GM12801 (cell line): ENCODE results near the gene CD82.

ENCODE experiments used
- TF ChIP-seq, protein P1 (sequence below): IDR thresholded peaks from one replicate; pipeline ENCODE4 v1.5.1; 2011; ENCODE audit warnings: control low read depth; ENCODE audit not compliant: insufficient read length; ENCODE audit errors: extremely low read depth

Gene CD82

DNA sequence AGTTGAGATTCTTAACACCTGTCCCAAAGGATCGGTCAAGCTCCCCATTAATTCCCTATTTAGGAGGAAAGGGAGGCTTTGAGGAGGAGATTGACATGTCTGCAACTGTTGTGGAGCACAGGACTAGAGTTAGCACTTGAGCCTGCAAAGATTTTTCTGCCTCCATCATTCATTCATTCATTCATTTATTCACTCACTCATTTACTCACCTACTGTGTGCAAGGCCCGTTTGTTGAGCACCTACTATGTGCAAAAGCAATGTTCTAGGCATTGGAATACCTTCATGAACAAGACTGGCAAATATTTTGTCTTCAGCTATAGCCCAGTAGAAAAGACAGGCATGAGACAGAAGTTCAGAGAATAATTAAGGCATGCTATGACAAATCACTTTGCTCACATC is 43.2 kb upstream of the CD82 start:
- TF ChIP-seq, protein P1, sequence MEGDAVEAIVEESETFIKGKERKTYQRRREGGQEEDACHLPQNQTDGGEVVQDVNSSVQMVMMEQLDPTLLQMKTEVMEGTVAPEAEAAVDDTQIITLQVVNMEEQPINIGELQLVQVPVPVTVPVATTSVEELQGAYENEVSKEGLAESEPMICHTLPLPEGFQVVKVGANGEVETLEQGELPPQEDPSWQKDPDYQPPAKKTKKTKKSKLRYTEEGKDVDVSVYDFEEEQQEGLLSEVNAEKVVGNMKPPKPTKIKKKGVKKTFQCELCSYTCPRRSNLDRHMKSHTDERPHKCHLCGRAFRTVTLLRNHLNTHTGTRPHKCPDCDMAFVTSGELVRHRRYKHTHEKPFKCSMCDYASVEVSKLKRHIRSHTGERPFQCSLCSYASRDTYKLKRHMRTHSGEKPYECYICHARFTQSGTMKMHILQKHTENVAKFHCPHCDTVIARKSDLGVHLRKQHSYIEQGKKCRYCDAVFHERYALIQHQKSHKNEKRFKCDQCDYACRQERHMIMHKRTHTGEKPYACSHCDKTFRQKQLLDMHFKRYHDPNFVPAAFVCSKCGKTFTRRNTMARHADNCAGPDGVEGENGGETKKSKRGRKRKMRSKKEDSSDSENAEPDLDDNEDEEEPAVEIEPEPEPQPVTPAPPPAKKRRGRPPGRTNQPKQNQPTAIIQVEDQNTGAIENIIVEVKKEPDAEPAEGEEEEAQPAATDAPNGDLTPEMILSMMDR, result no peak

DNA sequence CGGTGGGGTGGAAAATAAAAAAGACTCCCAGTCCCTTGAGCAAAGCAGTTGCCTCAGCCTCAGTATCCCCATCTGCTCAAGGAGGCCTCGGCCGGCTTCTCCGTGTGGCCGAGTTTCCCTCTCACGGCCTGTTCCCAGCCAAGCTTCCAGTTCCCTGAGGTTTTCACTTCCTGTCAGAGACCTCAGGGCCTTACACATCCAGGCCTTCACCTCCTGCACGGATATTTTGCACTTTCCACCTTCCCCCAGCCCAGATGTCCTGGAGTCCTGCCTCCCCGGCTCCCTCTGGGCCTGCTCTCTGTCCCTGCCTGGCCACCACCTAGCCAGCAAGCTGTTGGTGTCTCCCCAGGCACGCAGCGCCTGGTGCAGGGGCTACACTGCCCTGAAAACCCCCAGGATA is 41.1 kb upstream of the CD82 start:
- TF ChIP-seq, protein P1, result no peak

DNA sequence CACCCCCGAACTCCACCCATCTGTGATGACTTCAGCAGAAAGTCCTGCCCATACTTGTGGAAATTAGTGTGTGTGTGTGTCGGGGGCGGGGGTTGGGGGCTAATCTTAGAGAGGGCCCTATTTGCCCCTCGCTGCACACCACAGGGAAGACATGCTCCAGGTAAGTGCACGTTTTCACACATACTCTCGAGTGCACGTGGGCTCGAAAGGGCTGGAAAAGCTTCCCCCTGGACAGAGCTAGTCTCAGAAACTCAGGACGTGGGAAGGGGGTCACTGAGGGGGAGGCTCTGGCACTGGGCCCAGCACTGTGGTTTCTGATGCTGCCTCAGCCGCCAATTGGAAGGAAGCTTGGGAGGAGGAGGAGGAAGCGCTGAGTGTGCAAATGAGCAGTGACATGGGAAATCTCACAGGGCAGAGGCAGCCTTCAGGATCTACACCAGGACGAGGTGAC is 40.7 kb upstream of the CD82 start:
- TF ChIP-seq, protein P1, result no peak

DNA sequence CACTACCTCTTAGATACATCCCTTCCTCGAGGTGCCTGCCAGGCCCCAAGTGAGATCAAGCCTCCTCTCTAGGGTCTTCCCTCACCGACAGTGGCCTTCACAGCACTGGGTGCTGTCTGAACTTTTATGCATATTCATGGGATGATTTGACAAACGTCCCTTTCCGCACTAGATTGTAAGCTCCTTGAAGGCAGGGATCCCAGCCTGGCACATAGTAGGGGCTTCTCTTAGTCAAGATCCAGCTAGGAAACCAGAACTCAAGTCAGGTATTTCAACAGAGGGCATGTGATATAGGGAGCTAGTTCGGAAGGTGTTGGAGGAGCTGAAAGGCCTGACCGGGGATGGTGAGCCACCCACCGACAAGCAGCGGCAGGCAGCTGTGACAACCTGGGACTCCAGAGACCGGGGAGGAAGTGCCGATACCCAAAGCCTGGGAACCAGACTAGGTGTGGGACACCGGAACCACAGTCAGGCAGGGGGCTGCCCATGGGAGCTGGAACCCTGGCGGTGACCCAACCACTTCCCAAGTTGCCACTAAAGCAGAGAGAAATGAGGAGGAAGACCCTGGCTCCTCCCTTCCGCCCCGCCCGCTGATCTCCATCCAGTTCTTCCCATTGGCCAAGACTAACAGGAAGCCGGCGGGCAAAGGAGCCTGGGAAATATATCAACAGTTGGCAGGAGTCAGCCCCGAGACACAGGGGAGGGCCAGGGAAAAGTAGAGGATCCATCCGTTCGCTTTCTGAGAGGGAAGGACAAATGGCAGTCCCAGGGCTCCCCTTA is 39.8 kb upstream of the CD82 start:
- TF ChIP-seq, protein P1, result no peak

DNA sequence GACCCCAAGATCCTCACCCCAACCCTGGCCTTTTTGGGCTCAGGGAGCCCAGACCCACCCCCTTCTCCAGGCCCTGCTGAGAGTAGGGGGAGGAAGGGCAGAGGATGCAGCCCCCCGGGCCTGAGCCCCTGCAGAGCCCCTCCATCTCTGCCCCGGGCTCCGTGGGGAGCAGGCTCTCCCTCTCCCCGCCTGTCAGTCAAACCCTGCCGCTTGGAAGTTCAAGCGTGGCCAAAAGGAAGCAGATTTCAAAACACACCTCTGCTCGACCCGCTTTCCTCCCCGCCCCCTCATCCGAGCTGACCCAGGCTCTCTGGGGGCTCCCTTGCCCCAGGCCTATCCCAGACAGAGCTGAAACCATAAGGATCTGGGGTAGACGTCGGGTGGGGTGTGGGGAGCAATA is 39.0 kb upstream of the CD82 start:
- TF ChIP-seq, protein P1, result no peak

DNA sequence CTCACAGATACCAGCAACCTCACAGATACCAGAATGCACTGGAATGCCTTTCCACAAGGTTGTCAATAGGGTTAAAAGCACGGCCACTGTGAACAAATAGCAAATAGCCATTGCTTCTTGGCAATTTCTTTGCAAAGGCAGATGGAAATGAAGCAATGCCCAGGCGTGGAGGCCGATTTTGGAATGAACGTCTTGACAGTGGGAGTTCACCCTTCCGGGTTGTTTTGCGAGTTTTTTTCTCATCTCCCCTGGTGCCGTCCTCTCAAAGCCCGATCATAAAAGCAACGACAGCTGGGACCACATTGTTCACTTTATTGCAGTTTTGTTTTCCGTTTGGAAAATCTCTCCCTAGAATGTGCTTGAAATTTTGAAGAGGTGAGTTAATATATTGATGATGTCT is 38.0 kb upstream of the CD82 start:
- TF ChIP-seq, protein P1, result no peak

DNA sequence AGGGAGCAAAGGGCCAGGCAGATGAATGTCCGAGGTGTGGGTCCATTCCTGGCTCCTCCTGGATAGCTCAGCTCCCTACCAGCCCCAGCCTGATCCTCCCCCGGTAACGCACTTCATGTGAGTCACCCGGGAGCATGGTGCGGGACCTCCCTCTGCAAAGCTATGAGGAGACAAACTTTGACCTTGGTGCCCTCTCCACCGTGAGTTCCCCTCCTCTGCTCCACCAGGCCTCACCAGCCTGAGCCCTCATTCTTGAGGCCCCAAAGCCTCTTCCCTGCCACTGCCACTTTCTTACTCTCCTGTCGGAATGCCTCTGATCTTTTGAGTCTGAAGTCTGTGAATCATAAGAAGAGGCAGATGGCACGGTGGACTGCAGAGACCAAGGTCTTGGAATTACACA is 37.4 kb upstream of the CD82 start:
- TF ChIP-seq, protein P1, result no peak
